Tracheal epithelial cell (primary cell): ENCODE data around the gene PRDM1. TPM values are rescaled to one million over a fixed set of nuclear protein-coding genes. Genes with fewer than 3 reads are reported as not detected.

ENCODE experiments used
- total RNA-seq: library from RNA; depleted of rRNA; stranded (reverse); fragments of >200 nt; gene quantifications from 2 replicates; pipeline ENCODE4 v1.2.1, GENCODE V29; 2014

Gene PRDM1
- total RNA-seq = 2.6 and 12.8 TPM in 2 replicates

DNA sequence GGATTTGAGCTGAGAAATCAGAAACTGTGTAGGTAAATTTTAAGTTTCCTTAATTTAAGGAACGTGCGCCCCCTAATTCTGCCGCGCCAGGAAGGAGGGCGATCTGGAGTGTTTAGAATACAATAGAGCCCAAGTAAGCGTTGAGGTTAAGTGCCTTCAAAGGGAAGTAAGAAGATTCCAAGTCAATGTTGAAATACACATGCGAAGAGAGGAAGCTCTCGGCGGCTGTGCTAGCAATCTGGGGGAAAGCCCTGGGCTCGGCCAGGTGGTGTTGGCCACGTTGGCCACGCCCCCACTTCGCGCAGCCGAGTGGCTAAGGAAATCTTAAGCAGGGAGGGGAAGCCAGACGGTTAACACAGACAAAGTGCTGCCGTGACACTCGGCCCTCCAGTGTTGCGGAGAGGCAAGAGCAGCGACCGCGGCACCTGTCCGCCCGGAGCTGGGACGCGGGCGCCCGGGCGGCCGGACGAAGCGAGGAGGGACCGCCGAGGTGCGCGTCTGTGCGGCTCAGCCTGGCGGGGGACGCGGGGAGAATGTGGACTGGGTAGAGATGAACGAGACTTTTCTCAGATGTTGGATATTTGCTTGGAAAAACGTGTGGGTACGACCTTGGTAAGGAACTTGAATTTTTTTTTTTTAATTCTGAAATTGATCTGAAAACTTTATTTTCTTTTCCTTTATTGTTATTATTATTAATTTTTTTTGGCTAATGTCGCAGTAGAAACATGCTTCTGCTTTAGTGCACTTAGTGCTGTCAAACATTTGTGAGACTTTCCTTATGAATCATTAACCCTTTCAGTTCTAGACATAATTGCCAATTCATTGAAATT lies at the start of gene PRDM1:
Gene PRDM1, plus strand, starts transcription at position 353 of the 830 bp plus-strand sequence. Its CDS starts 218 bp downstream, at position 571.

Other genes starting within 250 kb of the PRDM1 start
- gene ATG5, start 239.4 kb downstream of the PRDM1 start, total RNA-seq = 63.1 and 66.0 TPM in 2 replicates